Activated naive CD4-positive, alpha-beta T cell (primary cell): ENCODE data around the gene TLE5.
"Not testable (repeated sequence)": the region's sequence is repeated elsewhere in the genome, so short reads cannot be mapped to it uniquely, and the experiment has no call there.

Experiments
- DNase-seq, 4 experiments: peaks; one replicate each; lab custom pipeline; 2025; lab: John Stamatoyannopoulos, UW

Gene TLE5

DNA sequence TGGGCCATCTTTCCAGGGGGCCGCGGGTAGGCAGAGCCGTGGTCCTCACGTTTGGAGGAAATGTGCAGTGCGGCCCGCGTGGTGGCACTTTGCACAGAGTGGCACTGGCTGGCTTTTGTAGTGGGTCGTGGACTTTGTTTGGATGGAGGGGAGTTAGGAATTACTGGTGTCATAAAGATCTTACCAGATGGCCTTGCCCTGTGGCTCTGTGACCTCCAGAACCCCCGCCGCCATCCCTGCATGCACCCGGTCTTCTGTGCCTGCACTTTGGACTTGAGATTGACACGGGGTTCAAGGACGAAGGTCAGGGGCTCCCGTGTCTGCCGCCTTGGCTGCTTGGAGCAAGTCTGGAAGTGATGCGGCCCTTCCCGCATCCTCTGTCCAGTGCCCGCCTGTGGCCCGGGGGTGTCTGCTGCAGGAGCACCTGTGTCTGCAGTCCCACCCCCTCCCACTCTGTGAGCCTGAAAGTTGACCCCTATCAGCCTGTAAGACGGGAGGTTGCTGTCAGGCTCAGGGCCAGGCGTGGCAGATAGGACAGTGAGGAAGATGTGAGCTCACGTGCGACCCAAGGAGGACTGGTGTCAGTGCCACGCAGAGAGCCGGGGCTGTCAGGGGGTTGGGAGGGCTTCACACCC, 34.1 kb upstream of the TLE5 start:
- no peak for DNase-seq

GRCh38 chr19:3095441-3096191, 33.3 kb upstream of the TLE5 start:
- peak in 3 of 4 experiments; percentile 16 to 72 (median 47) for DNase-seq

- DNase-seq, result peak in 1 of 4 experiments; percentile 19
Observed at GRCh38 chr19:3094601-3095440, 32.5 kb upstream of the TLE5 start.

DNA sequence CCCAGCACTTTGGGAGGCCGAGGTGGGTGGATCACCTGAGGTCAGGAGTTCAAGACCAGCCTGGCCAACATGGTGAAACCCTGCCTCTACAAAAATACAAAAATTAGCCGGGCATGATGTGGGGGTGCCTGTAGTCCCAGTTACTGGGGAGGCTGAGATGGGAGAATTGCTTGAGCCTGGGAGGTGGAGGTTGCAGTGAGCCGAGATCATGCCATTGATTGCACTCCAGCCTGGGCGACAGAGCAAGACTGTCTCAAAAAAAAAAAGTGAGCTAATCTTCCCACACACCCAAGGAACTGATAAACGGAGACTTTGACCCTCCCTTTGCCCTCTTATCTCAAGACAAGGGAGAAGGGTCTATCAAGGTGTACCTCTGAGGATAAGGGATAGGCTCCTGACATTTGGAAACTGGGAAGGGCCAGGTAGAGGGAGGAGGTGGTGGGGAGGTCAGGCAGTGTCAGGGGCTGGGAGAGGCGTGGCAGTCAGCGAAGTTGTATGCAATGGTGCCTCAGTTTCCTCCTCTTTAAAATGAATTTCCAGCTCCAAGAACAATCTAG, 27.1 kb upstream of the TLE5 start:
- not testable (repeated sequence) for DNase-seq

- DNase-seq, result no peak
Observed at GRCh38 chr19:3087769-3088168, 25.5 kb upstream of the TLE5 start.

DNA sequence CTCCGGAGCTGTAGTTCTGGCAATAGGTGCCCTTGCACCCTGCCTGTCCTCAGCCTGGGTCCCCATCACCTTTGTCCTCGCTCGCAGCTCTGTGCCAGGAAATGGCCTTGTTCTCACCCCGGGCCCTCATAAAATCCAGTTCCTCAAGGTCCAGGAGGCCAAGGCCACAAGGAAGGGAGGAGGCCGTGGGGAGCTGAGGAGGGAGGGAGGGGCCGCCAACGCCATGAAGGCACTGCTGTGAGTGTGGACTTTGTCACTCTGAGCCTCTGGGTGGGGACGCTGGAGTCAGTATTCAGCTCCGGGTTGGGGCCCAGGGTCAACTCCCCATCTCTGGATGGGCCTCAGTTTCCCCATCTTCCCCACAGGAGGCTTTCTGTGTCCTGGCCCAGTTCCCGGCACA, 22.6 kb upstream of the TLE5 start:
- no peak for DNase-seq

GRCh38 chr19:3083964-3084363, 21.7 kb upstream of the TLE5 start:
- DNase-seq, result no peak

DNA sequence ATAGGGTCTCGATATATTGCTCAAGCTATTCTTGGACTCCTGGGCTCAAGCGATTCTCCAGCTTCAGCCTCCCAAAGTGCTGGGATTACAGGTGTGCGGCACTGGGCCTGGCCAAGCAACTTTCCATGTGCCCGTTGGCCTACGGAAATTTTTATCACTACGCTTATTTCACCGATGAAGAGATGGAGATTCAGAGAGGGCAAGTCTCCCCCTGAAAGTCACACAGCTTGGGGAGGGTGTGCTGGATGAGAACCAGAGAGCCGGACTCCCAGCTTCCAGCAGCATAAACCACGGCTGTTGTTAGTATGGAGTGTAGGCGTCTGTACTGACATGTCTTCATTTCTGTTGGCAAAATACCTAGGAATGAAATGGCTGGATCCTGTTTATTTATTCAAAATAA, 20.0 kb upstream of the TLE5 start:
- no peak for DNase-seq

- no peak for DNase-seq
Observed at GRCh38 chr19:3080286-3080685, 18.0 kb upstream of the TLE5 start.

- DNase-seq, result no peak
Observed at GRCh38 chr19:3079578-3079977, 17.3 kb upstream of the TLE5 start.

- DNase-seq, result peak; percentile 64 to 80 (median 74)
Observed at GRCh38 chr19:3075605-3076431, 13.5 kb upstream of the TLE5 start.

- no peak for DNase-seq
Observed at GRCh38 chr19:3073931-3074595, 11.8 kb upstream of the TLE5 start.

DNA sequence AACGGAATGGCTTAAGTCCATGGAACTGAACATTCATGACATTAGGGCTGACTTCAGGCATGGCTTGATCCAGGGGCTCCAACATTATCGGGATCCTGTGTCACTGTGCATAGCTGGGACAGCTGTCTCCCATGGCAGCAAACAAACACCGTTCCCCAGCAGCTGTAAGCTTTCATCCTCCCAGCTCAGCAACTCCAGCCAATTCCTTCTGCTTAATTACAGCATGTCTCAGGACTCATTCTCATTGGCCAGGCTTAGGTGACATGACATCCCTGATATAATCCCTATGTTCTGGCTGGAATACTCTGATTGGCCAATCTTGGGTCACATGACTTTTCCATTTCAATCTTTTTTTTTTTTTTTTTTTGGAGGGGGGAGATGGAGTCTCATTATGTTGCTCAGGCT, 10.9 kb upstream of the TLE5 start:
- no peak for DNase-seq

GRCh38 chr19:3071768-3072167, 9.5 kb upstream of the TLE5 start:
- no peak for DNase-seq

GRCh38 chr19:3068071-3068470, 5.8 kb upstream of the TLE5 start:
- DNase-seq, result no peak

DNA sequence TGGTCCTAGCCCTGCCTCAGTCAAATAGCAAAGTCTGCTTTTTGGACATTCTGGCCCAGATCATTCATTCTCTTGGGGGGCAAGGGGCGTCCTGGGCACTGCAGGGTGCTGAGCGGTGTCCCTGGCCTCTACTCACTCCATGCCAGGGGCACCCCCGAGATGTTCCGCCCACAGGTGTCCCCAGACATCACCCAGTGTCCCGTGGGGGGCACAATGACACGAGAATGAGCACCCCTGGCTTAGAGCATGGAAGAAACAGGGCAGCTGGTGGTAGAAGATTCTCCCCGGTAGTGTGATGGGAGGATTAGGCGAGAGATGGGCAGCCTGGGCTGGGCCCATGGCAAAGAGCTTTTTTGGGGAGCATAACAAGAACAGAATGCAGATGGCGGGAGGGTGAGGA, 5.3 kb upstream of the TLE5 start:
- DNase-seq, result no peak

DNA sequence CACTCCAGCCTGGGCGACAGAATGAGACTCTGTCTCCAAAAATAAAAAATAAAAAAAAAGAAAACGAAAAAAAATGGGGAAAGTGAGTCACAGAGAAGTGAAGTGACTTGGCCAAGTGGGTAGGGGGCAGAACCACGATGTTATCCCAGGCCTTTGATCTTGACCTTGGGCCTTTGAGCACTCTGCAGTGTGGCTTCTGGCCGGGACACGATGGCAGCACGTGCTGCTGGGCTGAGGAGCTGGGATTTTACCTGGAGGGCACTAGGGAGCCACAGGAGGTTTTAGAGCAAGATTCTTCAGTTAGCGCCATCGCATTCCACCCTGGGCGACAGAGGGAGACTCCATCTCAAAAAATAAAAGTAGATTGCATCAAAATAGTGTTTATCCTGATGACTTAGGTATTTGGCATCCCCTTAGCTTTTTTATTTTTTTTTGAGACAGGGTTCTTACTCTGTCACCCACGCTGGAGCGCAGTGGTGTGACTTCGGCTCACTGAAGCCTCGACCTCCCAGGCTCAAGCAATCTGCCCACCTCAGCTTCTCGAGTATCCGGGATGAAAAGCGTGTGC, 4.3 kb upstream of the TLE5 start:
- DNase-seq, result no peak

DNA sequence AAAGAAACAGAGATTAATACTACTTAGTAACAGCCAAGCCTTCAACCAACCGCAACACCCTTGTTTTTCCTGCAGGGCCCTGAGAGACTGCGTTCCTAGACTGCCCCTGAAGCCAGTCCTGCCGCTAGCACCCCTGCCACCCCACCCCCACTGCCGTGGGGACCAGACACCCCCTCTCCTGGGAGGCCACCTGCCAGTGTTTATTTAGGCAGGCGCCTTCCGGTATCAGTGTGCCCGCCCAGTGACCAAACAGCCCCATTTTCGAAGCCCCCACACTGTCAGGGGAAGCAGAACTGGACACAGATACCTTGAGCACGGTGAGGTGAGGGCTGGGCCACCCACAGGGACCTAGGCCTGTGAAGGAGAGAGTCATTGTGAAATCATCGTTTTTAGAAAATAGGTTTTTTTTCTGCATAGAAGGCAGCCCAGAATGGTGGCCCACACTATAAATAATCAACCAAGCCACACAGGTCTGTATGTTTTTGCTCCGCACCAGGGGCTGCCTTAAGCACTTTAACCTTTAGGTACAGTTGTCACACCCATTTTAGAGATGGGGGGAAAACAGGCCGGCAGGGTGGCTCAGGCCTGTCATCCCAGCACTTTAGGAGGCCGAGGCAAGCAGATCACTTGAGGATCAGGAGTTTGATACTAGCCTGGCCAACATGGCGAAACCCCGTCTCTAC, 3.5 kb upstream of the TLE5 start:
- DNase-seq, result no peak

DNA sequence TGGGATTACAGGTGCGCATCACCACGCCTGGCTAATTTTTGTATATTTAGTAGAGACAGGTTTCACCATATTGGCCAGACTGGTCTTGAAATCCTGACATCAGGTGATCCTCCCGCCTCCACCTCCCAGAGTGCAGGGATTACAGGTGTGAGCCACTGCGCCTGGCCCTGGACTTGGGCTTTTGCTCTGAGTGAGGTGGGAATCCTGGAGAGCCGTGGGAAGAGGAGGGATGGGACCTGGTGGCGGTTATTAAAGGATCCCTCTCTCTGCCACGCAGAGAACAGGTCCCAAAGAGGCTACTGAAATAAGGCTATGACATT, 1.7 kb upstream of the TLE5 start:
- DNase-seq, result no peak
